Activated naive CD4-positive, alpha-beta T cell treated with anti-CD3 and anti-CD28 coated beads for 36 hours (primary cell): ENCODE results near the gene TYK2. TPM values are rescaled to one million over a fixed set of nuclear protein-coding genes. Genes with fewer than 3 reads are reported as not detected.
A peak's percentile ranks its signal among the peaks of the same experiment; 100 is the strongest.

Source experiments
- CTCF ChIA-PET: fragments of 350-600 bp; sonication (Branson Sonifier 250); formaldehyde crosslinking; loops from one replicate; lab custom pipeline; 2021; ENCODE audit warnings: antibody characterized with exemption; lab: Charles Lee
- DNase-seq: peaks from one replicate; pipeline ENCODE4 v3.0.0-alpha.2; 2020
- H3K27ac Mint-ChIP-seq: one replicate; pipeline ENCODE4 v1.8.0; 2021; ENCODE audit warnings: mild to moderate bottlenecking, mixed read lengths
- H3K27me3 Mint-ChIP-seq: one replicate; pipeline ENCODE4 v1.8.0; 2021; ENCODE audit warnings: low read depth, mixed read lengths
- H3K36me3 Mint-ChIP-seq: one replicate; pipeline ENCODE4 v1.8.0; 2021; ENCODE audit warnings: low read depth, mixed read lengths
- H3K4me1 Mint-ChIP-seq: one replicate; pipeline ENCODE4 v1.8.0; 2021; ENCODE audit warnings: low read depth, mixed read lengths
- H3K4me3 Mint-ChIP-seq: one replicate; pipeline ENCODE4 v1.8.0; 2021; ENCODE audit warnings: mild to moderate bottlenecking, moderate library complexity, mixed read lengths
- H3K9me3 Mint-ChIP-seq: one replicate; pipeline ENCODE4 v1.8.0; 2021; ENCODE audit warnings: mixed read lengths
- intact Hi-C: fragments of 100-400 bp; cut with micrococcal nuclease; formaldehyde crosslinking; loops from one replicate; pipeline ENCODE4 v1.15.1; 2023
- total RNA-seq, 2 experiments: library from RNA; stranded (reverse); gene quantifications; one replicate each; pipeline ENCODE4 v1.2.3, GENCODE V29; 2021

TYK2 gene
- total RNA-seq = 100 to 1,000 TPM; 175 to 190 TPM

DNA sequence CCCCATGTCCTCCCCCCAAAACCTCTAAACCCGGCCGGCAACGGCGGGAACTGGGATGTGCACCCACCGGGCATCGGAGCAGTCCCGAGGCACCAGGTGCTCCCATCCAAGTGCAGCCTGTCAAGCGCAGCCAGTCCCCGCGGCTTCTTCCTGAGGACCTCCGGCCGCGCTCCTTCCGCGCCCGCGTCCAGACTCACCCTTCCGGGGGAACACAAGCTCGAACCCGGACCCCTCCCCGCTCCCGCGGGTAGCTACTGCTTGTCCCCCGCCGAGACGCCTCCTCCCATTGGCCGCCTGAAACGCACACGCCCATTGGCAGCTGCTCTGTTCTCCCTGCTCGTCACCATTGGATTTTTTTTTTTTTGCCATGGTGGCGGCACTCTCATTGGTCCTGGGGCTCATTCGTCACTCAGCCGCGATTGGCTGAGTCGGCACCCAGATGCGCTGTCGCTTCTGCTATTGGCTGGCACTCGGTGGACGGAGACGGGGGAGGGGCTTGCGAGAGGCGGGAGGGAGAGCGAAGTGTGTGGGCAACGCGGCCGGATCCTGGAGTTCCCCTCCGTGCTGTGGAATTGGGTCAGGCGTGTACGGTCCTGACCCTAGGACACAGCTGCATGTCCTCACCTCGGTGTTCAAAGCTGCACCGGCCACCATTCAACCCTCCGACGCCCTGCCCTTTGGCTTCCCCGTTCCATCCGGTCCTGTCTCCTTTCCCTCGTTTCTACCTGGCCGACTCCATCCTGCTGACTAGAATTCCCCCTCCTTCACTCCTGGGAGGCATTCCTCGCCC, at the start of gene TYK2:
TYK2 (minus strand) TSS at position 260 of the 790 bp plus-strand sequence. CDS start 2,166 bp downstream, outside the sequence.
- intact Hi-C loops = loop anchor here (1.0 to 10.0 kb wide), 5 partner anchors 47 to 186 kb away; partner anchors contain the start of genes DNMT1, ICAM1 and RAVER1
- peak within 1 kb of the TSS; percentile 91 for H3K27ac Mint-ChIP-seq
- H3K9me3 Mint-ChIP-seq = no peaks in the 10 kb centered on the region
- peaks cover 19% of the 10 kb centered on the region for H3K4me1 Mint-ChIP-seq
- no peaks in the 10 kb centered on the region for H3K27me3 Mint-ChIP-seq
- peaks cover 18% of the 10 kb centered on the region for H3K36me3 Mint-ChIP-seq
- H3K4me3 Mint-ChIP-seq = peak within 1 kb of the TSS; percentile 87
- CTCF ChIA-PET = interaction anchor here (0.6 to 4.4 kb wide), 9 partner anchors 9 to 122 kb away, joined by 3 to 18 read pairs (median 3); partner anchors contain the start of gene ICAM1
- peak; percentile 97 for DNase-seq

DNA sequence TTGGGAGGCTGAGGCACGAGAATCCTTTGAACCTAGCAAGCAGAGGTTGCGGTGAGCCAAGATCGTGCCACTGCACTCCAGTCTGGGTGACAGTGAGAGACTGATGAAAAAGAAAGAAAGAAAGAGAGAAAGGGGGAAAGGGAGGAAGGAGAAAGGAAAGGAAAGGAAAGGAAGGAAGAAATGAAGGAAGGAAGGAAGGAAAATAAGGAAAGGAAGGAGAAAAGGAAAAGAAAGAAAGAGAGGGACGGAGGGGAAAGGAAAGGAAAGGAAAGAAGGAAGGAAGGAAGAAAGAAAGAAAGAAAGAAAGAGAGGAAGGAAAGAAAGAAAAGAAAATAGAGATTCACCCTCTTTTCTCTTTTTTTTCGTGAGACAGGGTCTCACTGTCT, 48.6 kb upstream of the TYK2 start:
- DNase-seq = no peak
- no peak overlapping the region for H3K4me3 Mint-ChIP-seq

DNA sequence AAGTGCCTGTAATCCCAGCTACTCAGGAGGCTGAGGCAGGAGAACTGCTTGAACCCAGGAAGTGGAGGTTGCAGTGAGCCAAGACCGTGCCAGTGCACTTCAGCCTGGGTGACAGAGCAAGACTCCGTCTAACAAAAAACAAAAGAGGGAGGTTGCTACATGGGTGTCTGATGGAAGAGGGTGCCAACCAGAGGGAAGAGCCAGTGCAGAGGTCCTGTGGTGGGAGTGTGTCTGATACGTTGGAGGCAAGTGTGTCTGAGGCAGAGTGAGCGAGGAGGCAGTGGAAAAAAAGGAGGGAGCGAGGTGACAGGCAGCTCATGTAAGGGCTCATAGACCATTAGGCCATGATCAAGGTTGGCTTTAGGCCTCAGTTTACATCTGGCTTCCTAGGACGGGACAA, 46.8 kb upstream of the TYK2 start:
- Mint-ChIP-seq H3K4me1 (peaks cover 61% of the 10 kb centered on the region), H3K27me3 (peaks cover 64% of the 10 kb centered on the region)
- intact Hi-C loops = no loop called here

More for the DNA sequence above, 48.6 kb upstream of the TYK2 start:
- CTCF ChIA-PET = interaction anchor here (1.0 to 6.4 kb wide), 3 partner anchors 13 to 25 kb away, joined by 3 to 65 read pairs (median 45); partner anchors contain the start of gene CDC37
- intact Hi-C loops = no loop called here
- peaks cover 50% of the 10 kb centered on the region for H3K27me3 Mint-ChIP-seq
- H3K27ac Mint-ChIP-seq = peak overlapping the region; percentile 25
- H3K9me3 Mint-ChIP-seq = no peaks in the 10 kb centered on the region
- H3K4me1 Mint-ChIP-seq = peaks cover 58% of the 10 kb centered on the region
- no peaks in the 10 kb centered on the region for H3K36me3 Mint-ChIP-seq

DNA sequence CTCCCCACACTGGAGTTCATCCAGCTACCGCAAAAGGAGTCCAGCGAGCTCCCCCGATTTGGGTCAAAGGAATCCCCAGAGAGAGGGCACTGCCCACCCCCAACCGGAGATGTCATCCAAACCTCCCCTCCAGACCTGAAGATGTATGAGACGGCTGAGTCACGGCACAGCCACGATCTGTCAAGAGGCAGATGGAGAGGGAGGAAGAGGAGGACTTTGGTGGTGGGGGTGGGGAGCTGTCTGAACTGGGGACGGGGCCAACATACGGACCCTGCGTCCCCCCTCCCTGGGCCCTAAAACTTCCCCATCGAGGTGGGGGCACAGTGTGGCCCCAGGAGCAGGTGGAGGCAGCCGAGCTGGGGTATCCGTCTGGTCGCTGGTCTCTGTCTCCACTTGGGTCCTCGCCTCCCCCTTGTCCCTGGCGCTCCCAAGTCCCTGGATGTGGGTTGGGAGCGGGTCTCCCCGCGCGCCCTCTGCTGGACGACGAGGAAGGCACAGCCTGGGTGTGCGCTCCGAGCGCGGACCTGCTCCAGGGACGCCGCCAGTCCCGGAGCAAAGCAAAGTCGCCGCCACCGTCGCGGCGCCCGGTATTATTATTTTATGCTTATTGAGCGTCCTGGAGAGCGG, 43.8 kb upstream of the TYK2 start:
- peak; percentile 81 for DNase-seq
- H3K27ac Mint-ChIP-seq = peak overlapping the region; percentile 91
- H3K4me1 Mint-ChIP-seq = peaks cover 70% of the 10 kb centered on the region
- no peaks in the 10 kb centered on the region for H3K36me3 Mint-ChIP-seq
- H3K4me3 Mint-ChIP-seq = peak overlapping the region; percentile 67
- CTCF ChIA-PET = interaction anchor here (0.6 to 6.4 kb wide), 10 partner anchors 8 to 329 kb away, joined by 3 to 65 read pairs (median 8); partner anchors contain the start of genes CDC37 and ICAM1
- intact Hi-C loops = loop anchor here (2.0 to 5.0 kb wide), 3 partner anchors 19 to 228 kb away; partner anchors contain the start of gene ILF3
- no peaks in the 10 kb centered on the region for H3K9me3 Mint-ChIP-seq
- peaks cover 63% of the 10 kb centered on the region for H3K27me3 Mint-ChIP-seq

More for the DNA sequence above, 46.8 kb upstream of the TYK2 start:
- Mint-ChIP-seq H3K27ac (no peak overlapping the region), H3K4me3 (no peak overlapping the region), H3K36me3 (no peaks in the 10 kb centered on the region), H3K9me3 (no peaks in the 10 kb centered on the region)
- no peak for DNase-seq
- CTCF ChIA-PET = interaction anchor here (0.9 to 6.4 kb wide), 6 partner anchors 10 to 39 kb away, joined by 3 to 65 read pairs (median 6); partner anchors contain the start of gene CDC37

DNA sequence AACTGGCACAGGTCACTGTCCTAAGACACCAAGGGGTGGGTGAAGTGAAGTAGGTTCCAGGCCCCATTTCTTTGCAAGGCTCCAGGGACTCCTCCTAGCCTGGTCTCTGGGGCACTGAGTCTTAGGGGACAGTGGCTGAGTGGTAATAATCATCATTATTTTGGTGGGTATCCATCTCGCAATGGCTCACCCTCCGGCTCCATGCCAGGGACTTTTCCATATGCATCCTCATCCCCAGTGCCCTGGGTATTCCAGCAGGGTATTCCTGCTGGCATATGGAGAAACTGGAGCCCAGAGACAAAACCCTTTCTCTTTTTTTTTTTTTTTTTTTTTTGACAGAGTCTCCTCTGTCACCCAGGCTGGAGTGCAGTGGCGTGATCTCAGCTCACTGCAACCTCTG, 42.5 kb upstream of the TYK2 start:
- Mint-ChIP-seq H3K27ac (no peak overlapping the region), H3K4me1 (peaks cover 68% of the 10 kb centered on the region), H3K9me3 (no peaks in the 10 kb centered on the region), H3K27me3 (peaks cover 62% of the 10 kb centered on the region), H3K36me3 (no peaks in the 10 kb centered on the region), H3K4me3 (peak overlapping the region; percentile 11)
- intact Hi-C loops = loop anchor here (5.0 kb wide), 1 partner anchor 229 kb away; the partner anchor contains the start of gene ILF3
- no peak for DNase-seq
- CTCF ChIA-PET = interaction anchor here (0.6 to 3.9 kb wide), 9 partner anchors 10 to 152 kb away, joined by 3 to 27 read pairs (median 9); partner anchors contain the start of genes CDC37 and ICAM1

DNA sequence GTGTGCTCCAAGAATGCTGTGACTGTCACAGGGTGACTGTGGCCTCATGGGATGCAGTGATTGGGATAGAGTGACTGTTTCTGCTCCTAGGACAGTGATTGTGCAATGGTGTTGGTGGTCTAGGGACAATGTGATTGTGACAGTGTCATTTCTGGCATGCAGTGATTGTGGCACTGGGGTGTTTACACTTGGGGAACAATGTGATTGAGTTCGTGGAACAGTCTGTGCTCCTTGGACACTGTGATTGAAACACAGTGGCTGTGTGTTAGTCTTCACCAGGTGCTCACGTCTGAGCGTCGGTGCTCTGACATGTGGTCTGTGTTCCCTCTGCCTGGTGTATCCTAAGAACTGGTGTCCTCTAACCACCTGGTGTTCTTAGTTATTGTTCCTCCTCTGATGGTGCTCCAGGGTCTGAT, 41.7 kb upstream of the TYK2 start:
- intact Hi-C loops = loop anchor here (5.0 kb wide), 1 partner anchor 230 kb away; the partner anchor contains the start of gene ILF3
- H3K27me3 Mint-ChIP-seq = peaks cover 62% of the 10 kb centered on the region
- no peaks in the 10 kb centered on the region for H3K36me3 Mint-ChIP-seq
- H3K4me1 Mint-ChIP-seq = peaks cover 64% of the 10 kb centered on the region
- no peak for DNase-seq
- no peaks in the 10 kb centered on the region for H3K9me3 Mint-ChIP-seq
- peak overlapping the region; percentile 55 for H3K4me3 Mint-ChIP-seq
- CTCF ChIA-PET = interaction anchor here (0.5 to 3.9 kb wide), 9 partner anchors 10 to 151 kb away, joined by 3 to 27 read pairs (median 7); partner anchors contain the start of genes CDC37 and ICAM1
- no peak overlapping the region for H3K27ac Mint-ChIP-seq

DNA sequence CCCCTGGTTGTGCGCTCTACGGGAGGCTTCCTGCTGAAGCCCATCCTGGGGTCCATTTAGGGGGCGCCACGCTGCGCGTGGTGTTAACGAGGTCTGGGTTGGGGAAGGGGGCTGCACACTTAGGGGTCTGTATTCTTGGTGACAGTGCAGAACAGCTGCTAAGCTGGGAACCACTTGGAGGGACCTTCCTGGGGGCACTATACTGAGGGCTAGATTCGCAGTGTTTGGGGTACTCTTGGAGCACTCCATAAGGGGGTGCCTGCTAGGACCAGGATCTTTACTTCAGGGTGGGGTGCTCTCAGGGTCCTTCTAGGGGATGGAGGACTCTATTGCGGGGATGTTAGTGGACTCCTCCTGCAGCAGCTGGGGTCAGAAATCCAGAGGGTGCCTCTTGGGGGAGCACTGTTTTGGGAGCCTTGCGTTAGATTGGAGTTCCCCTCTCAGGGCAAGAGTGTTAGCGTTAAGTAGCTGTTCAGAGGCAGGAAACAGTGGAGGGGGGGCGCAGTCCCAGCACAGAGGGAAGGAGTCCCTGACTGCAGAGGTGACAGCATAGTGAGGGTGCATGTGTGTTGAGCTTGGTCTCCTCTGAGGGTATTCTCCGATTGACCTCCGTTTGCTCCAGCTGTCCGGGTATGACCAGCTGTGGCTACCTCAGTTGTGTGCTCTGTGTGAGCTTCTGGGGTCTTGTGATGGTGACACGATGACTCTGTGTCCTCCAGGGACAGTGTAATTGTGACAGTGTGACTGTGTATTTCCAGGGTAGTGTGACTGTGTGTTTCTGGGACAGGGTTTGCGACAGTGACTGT, 41.1 kb upstream of the TYK2 start:
- Mint-ChIP-seq H3K9me3 (no peaks in the 10 kb centered on the region), H3K36me3 (no peaks in the 10 kb centered on the region), H3K27me3 (peaks cover 65% of the 10 kb centered on the region), H3K4me3 (peak overlapping the region; percentile 55), H3K4me1 (peaks cover 67% of the 10 kb centered on the region), H3K27ac (no peak overlapping the region)
- CTCF ChIA-PET = interaction anchor here (0.5 to 3.9 kb wide), 9 partner anchors 9 to 150 kb away, joined by 3 to 27 read pairs (median 7); partner anchors contain the start of genes CDC37 and ICAM1
- intact Hi-C loops = loop anchor here (5.0 kb wide), 1 partner anchor 231 kb away; the partner anchor contains the start of gene ILF3
- peak; percentile 74 for DNase-seq

DNA sequence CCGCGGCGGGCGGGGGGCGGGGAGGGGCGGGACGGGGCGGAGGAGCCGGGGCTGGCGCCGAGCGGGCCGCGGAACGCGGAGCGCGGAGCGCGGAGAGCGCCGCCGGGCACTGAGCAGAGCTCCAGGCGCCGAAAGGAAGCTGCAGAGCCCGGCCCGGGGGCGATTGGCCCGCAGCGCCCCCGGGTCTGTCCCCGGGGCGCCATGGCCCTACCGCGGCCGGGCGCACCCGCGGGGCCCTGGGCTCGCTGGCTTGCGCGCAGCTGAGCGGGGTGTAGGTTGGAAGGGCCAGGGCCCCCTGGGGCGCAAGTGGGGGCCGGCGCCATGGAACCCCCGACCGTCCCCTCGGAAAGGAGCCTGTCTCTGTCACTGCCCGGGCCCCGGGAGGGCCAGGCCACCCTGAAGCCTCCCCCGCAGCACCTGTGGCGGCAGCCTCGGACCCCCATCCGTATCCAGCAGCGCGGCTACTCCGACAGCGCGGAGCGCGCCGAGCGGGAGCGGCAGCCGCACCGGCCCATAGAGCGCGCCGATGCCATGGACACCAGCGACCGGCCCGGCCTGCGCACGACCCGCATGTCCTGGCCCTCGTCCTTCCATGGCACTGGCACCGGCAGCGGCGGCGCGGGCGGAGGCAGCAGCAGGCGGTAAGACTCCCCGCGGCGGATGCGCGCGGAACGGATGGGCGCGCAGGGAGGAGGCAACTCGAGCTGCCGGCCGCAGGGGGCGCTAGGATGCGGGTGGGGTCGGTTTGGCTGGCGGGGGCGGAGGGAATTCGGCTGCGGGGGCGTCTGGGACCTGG, 40.3 kb upstream of the TYK2 start, which contains the start of gene PDE4A:
PDE4A (plus strand) TSS at position 95 of the 796 bp plus-strand sequence; CDS start at position 322, 227 bp downstream.
- no peaks in the 10 kb centered on the region for H3K9me3 Mint-ChIP-seq
- intact Hi-C loops = loop anchor here (5.0 kb wide), 1 partner anchor 232 kb away; the partner anchor contains the start of gene ILF3

DNA sequence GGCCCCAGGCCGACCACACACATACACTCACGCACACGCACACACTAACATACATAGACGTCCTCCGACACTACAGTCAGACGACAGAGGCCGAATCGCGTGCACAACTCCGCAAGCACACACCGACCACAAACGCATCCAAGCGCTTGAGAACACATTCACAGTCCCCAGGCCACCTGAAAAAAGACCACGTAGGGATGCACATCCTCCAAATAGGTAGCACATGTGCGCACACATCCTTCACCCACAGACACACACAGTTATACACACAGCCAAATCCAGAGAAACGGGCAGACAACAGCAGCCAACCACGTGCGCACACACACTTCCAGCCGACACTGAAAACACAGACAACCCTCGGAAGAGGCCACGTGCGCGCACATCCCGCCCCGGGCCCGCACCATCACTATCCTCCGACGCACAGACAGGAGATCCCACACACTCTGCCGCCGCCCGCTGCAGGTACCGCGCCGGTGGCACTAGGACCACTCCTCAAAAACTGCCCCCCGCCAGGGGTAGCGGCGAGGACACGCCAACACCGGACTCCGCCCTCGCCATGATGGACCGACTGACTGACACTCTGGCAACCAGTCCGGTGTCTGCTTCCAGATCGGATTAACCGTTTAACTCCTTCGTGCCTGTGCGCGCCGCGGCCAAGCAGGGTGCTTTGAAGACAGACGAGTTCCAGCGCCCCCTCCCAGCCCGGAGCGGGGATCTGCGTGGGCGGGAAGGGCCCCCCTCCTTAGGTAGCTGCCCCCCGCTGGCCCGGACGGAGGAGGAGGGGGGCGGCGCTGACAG, 39.5 kb upstream of the TYK2 start:
- intact Hi-C loops = loop anchor here (5.0 to 10.0 kb wide), 3 partner anchors 147 to 315 kb away; partner anchors contain the start of genes ANGPTL6, CDKN2D, ILF3 and KRI1
- Mint-ChIP-seq H3K36me3 (no peaks in the 10 kb centered on the region), H3K4me3 (peak overlapping the region; percentile 71), H3K9me3 (no peaks in the 10 kb centered on the region), H3K27ac (peak overlapping the region; percentile 2), H3K4me1 (peaks cover 59% of the 10 kb centered on the region), H3K27me3 (peaks cover 61% of the 10 kb centered on the region)
- DNase-seq = peak; percentile 65
- CTCF ChIA-PET = interaction anchor here (0.6 to 7.9 kb wide), 3 partner anchors 15 to 44 kb away, joined by 3 to 142 read pairs (median 22); partner anchors contain the start of gene CDC37

More for the DNA sequence above, 40.3 kb upstream of the TYK2 start, which contains the start of gene PDE4A:
- Mint-ChIP-seq H3K4me1 (peaks cover 67% of the 10 kb centered on the region), H3K27me3 (peaks cover 61% of the 10 kb centered on the region), H3K4me3 (peak within 1 kb of the TSS; percentile 71), H3K36me3 (no peaks in the 10 kb centered on the region), H3K27ac (peak within 1 kb of the TSS; percentile 2)
- CTCF ChIA-PET = interaction anchor here (0.6 to 3.9 kb wide), 5 partner anchors 12 to 43 kb away, joined by 3 to 27 read pairs (median 7); partner anchors contain the start of gene CDC37
- peak; percentile 79 for DNase-seq
